ENCODE measurements around the gene GSPT1. TPM values are rescaled to one million over a fixed set of nuclear protein-coding genes. Genes with fewer than 3 reads are reported as not detected.

The GSPT1 gene
- total RNA-seq, 1 donor from 2014 or later = 94.3 TPM

DNA sequence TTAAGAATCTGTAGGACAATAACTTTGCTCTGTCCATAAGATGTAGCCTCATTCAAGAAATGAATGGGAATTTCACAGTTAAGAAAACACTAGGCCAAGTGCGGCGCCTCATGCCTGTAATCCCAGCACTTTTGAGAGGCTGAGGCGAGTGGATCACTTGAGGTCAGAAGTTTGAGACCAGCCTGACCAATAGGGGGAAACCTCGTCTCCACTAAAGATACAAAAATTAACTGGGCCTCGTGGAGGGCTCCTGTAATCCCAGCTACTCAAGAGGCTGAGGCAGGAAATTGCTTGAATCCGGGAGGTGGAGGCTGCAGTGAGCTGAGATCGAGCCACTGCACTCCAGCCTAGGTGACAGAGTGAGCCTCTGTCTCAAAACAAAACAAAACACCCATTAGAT is 44.6 kb downstream of the GSPT1 start:
- H3K4me1 ChIP-seq = no peaks in the 10 kb centered on the region
- H3K27ac ChIP-seq = peak overlapping the region; percentile 8
- Mint-ChIP-seq H3K4me1 (no peaks in the 10 kb centered on the region), H3K27me3 (ENCODE audit: insufficient read depth, low read depth) (no peaks in the 10 kb centered on the region), H3K36me3 (peaks cover 8% of the 10 kb centered on the region), H3K9me3 (no peaks in the 10 kb centered on the region), H3K27ac (no peak overlapping the region), H3K4me3 (no peak overlapping the region)
- H3K9ac ChIP-seq = no peak overlapping the region
- H4K20me1 ChIP-seq (ENCODE audit: low read depth) = peaks cover 19% of the 10 kb centered on the region
- H3K9me3 ChIP-seq (ENCODE audit: low read depth) = no peaks in the 10 kb centered on the region
- TF ChIP-seq, protein P1, sequence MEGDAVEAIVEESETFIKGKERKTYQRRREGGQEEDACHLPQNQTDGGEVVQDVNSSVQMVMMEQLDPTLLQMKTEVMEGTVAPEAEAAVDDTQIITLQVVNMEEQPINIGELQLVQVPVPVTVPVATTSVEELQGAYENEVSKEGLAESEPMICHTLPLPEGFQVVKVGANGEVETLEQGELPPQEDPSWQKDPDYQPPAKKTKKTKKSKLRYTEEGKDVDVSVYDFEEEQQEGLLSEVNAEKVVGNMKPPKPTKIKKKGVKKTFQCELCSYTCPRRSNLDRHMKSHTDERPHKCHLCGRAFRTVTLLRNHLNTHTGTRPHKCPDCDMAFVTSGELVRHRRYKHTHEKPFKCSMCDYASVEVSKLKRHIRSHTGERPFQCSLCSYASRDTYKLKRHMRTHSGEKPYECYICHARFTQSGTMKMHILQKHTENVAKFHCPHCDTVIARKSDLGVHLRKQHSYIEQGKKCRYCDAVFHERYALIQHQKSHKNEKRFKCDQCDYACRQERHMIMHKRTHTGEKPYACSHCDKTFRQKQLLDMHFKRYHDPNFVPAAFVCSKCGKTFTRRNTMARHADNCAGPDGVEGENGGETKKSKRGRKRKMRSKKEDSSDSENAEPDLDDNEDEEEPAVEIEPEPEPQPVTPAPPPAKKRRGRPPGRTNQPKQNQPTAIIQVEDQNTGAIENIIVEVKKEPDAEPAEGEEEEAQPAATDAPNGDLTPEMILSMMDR (IDR thresholded peaks at IDR 0.05) = peak; percentile 43
- TF ChIP-seq EZH2 (IDR thresholded peaks at IDR 0.05) (no peak), EZH2phosphoT487 (IDR thresholded peaks at IDR 0.05) (no peak)
- peaks cover 58% of the 10 kb centered on the region for H3F3A ChIP-seq (ENCODE audit: low read depth)
- H3K79me2 ChIP-seq (ENCODE audit: low read depth) = no peaks in the 10 kb centered on the region
- H3K36me3 ChIP-seq = peaks cover 15% of the 10 kb centered on the region
- no peaks in the 10 kb centered on the region for H3K27me3 ChIP-seq
- no peak overlapping the region for H3K4me2 ChIP-seq
- DNase-seq (ENCODE audit: low spot score) = peak; percentile 46
- no peak overlapping the region for H2AFZ ChIP-seq (replicated peaks)
- no peak overlapping the region for H3K4me3 ChIP-seq

DNA sequence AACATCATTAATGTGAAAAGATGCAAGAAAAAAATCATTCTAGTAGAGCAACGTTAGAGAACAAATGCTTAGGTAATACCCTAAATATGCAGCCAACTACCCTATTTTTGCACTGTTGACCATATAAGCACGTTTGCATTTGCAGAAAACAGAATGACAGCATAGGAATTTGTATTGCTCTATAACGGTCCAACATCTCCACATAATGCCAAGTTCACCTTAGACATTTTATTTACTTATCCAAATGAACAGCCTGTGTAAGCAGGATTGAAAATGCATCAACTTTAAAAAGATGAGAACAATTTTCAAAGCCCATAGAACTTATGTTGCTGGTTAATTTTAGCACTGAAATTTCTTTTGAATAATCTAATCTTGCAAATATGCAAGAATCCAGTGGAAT is 45.4 kb downstream of the GSPT1 start:
- no peak overlapping the region for H3K4me3 ChIP-seq
- no peak overlapping the region for H3K27ac ChIP-seq
- H3K27me3 Mint-ChIP-seq (ENCODE audit: insufficient read depth, low read depth) = no peaks in the 10 kb centered on the region
- TF ChIP-seq, protein P1 (IDR thresholded peaks at IDR 0.05) = no peak
- TF ChIP-seq EZH2phosphoT487 (IDR thresholded peaks at IDR 0.05) (no peak), EZH2 (IDR thresholded peaks at IDR 0.05) (no peak)
- H3K9me3 ChIP-seq (ENCODE audit: low read depth) = no peaks in the 10 kb centered on the region
- H2AFZ ChIP-seq (replicated peaks) = no peak overlapping the region
- H3K4me1 Mint-ChIP-seq = no peaks in the 10 kb centered on the region
- no peak overlapping the region for H3K27ac Mint-ChIP-seq
- peaks cover 15% of the 10 kb centered on the region for H3K36me3 ChIP-seq
- H3K79me2 ChIP-seq (ENCODE audit: low read depth) = no peaks in the 10 kb centered on the region
- peaks cover 52% of the 10 kb centered on the region for H3F3A ChIP-seq (ENCODE audit: low read depth)
- H3K36me3 Mint-ChIP-seq = peaks cover 6% of the 10 kb centered on the region
- H3K27me3 ChIP-seq = no peaks in the 10 kb centered on the region
- H3K4me1 ChIP-seq = no peaks in the 10 kb centered on the region
- no peak overlapping the region for H3K4me3 Mint-ChIP-seq
- H4K20me1 ChIP-seq (ENCODE audit: low read depth) = peaks cover 19% of the 10 kb centered on the region
- H3K9ac ChIP-seq = no peak overlapping the region
- H3K4me2 ChIP-seq = no peak overlapping the region
- no peak for DNase-seq (ENCODE audit: low spot score)
- H3K9me3 Mint-ChIP-seq = no peaks in the 10 kb centered on the region

DNA sequence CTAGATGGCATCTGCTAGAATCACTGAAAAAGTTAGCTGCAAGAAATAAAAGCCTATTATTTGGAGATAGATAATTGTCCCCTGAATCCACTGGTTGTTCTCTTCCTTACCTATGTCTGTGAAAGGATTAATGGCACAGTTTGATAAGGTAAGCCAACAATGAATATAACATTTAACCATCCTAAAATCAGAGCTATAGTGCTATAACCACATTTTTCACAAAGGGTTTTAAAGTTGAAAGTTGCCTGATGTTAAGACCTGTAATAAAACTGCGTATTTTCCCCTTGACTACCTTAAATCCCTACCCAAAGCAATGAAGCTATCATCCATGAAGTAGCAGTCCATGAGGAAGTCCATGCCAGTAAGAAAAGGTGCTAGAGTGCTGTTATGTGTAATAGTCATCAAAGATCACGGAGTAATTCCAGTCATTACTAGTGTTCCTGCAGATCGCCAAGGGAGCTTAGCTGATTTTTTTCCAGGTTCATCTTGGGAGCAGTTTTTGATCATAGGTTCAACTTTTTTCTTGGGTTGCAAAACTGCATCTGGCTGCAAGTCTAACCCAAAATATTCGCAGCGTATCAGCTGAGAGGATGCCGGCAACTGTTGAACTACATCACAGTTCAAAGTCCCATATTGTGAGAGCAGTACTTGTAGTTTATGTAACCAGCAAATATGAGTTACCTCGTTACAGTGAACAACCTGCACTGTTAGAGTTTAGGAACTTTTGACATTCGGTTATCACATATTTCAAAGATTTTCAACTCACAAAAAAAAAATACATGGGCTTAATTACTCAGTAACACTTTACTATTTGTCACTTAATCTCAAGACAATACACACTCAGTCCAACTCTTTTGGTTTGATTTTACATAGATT is 46.2 kb downstream of the GSPT1 start:
- H3K36me3 Mint-ChIP-seq = peaks cover 2% of the 10 kb centered on the region

More for the DNA sequence above, 46.2 kb downstream of the GSPT1 start:
- peaks cover 14% of the 10 kb centered on the region for H3K36me3 ChIP-seq
- H4K20me1 ChIP-seq (ENCODE audit: low read depth) = peaks cover 22% of the 10 kb centered on the region
- TF ChIP-seq EZH2phosphoT487 (IDR thresholded peaks at IDR 0.05) (no peak), EZH2 (IDR thresholded peaks at IDR 0.05) (no peak)
- TF ChIP-seq, protein P1 (IDR thresholded peaks at IDR 0.05) = no peak
- H3K27me3 Mint-ChIP-seq (ENCODE audit: insufficient read depth, low read depth) = no peaks in the 10 kb centered on the region
- H3K9ac ChIP-seq = no peak overlapping the region
- no peak overlapping the region for H3K4me3 ChIP-seq
- no peaks in the 10 kb centered on the region for H3K79me2 ChIP-seq (ENCODE audit: low read depth)
- H2AFZ ChIP-seq (replicated peaks) = no peak overlapping the region
- H3F3A ChIP-seq (ENCODE audit: low read depth) = peaks cover 51% of the 10 kb centered on the region
- H3K27me3 ChIP-seq = no peaks in the 10 kb centered on the region
- no peak overlapping the region for H3K27ac Mint-ChIP-seq
- H3K9me3 Mint-ChIP-seq = no peaks in the 10 kb centered on the region
- H3K4me3 Mint-ChIP-seq = no peak overlapping the region
- H3K4me1 ChIP-seq = no peaks in the 10 kb centered on the region
- H3K9me3 ChIP-seq (ENCODE audit: low read depth) = no peaks in the 10 kb centered on the region
- H3K4me1 Mint-ChIP-seq = no peaks in the 10 kb centered on the region
- no peak for DNase-seq (ENCODE audit: low spot score)
- H3K4me2 ChIP-seq = no peak overlapping the region
- peak overlapping the region; percentile 26 for H3K27ac ChIP-seq

Measured in neural progenitor cell (in vitro differentiated cells).